ENCODE results near the gene RHOT2. TPM values are rescaled to one million over a fixed set of nuclear protein-coding genes. Genes with fewer than 3 reads are reported as not detected.

The RHOT2 gene
- total and polyA plus RNA-seq, 10 of the 15 experiments (the other 5 are each of a cell fraction or from before 2014, with no cell fraction given), result 3.7 to 174 (median 69.8) TPM

DNA sequence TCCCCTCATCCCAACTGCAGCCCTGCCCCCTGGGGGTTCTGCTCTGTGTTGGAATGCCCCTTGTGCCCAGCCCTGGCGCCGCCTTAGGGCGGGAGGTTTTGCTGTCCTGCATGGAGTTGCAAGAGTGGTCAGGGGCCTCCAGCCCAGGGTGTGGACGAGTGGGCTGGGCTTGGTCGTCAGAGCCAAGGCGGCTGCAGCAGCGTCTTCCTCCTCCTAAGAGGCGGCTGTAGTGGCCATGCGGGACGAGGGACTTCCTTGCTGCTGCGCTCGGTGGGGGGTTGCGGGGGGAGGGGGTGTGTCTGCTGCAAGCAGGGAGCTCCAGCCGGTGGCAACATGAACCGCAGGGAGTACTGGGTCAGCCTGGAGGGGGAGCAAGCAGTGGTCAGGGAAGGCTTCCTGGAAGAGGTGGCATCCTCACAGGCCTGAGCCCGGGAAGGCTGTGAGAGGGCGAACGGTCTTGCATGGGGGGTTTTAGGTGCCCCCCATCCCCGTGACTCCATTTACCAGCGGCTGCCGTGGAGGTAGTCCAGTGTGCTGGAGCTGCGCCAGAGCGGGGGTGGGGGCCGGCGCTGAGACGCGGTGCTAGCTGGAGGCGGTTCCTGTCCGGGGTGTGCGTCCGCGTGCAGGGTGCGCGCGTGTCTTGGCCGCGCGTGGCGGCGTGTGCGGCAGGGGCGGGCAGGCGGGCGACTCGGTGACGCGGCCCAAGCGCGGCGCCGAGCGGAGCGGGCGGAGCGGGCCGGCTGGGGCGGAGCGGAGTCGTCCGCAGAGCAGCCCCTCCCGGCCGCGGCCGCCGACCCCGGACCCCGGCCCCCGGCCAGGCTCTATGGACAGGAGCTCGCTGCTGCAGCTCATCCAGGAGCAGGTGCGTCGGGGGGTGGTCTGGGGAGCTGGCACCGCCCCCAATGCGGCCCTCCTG lies 7.3 kb downstream of the RHOT2 start, which contains the start of gene RHBDL1 (continued):
- TF ChIP-seq, protein P1, sequence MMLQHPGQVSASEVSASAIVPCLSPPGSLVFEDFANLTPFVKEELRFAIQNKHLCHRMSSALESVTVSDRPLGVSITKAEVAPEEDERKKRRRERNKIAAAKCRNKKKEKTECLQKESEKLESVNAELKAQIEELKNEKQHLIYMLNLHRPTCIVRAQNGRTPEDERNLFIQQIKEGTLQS (IDR thresholded peaks at IDR 0.05; ENCODE audit: borderline replicate concordance, extremely low read depth, low read depth, low read length), result no peak
- TF ChIP-seq BHLHE40 (IDR thresholded peaks at IDR 0.05; ENCODE audit: borderline replicate concordance in 1 of 2, low read depth in 2 of 2, low read length in 1 of 2), result peak in 1 of 2 experiments; percentile 41; a peak in 2 of 4 replicates

DNA sequence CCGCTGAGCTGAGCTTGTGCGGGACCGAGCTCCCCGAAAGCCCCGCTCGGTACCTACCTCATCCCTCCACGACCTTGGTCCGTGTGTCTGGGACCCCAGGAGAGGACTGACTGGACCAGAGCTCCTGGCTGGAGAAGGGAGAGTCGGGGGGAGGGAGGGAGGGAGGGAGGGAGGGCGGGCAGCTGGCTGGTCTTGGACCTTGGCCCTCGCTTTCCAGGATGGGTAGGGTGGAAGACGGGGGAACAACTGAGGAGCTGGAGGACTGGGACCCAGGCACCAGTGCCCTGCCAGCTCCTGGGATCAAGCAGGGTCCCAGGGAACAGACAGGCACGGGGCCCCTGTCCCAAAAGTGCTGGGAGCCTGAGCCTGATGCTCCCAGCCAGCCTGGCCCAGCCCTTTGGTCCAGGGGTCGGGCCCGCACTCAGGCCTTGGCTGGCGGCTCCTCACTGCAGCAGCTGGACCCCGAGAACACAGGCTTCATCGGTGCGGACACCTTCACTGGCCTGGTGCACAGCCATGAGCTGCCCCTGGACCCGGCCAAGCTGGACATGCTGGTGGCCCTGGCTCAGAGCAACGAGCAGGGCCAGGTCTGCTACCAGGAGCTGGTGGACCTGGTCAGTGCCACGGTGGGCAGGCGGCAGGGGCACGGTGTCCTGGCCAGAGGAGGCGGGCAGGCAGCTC lies 8.1 kb downstream of the RHOT2 start:
- Histone ChIP-seq H2AFZ (ENCODE audit: control insufficient read depth, low read depth, low read length) (no peak overlapping the region), H3K27me3 (replicated peaks in 1 of 2; ENCODE audit: control insufficient read depth in 2 of 2, insufficient read depth in 2 of 2, low read length in 1 of 2) (no peaks in the 10 kb centered on the region), H3K4me2 (ENCODE audit: control insufficient read depth, insufficient read depth) (no peak overlapping the region), H3K36me3 (ENCODE audit: control insufficient read depth in 2 of 2, insufficient read depth in 2 of 2, low read length in 1 of 2) (peaks cover 0 to 11% of the 10 kb centered on the region in 2 experiments; a peak in 2 of 4 replicates), H3K27ac (ENCODE audit: control insufficient read depth, insufficient read depth) (no peak overlapping the region), H4K20me1 (ENCODE audit: control insufficient read depth, insufficient read depth) (no peaks in the 10 kb centered on the region; the same call in 1 of the 2 replicates), H3K4me3 (no peak overlapping the region), H3K79me2 (ENCODE audit: control insufficient read depth, insufficient read depth, low read length) (peaks cover 7% of the 10 kb centered on the region), H3K4me1 (ENCODE audit: control insufficient read depth, insufficient read depth, low read length) (no peaks in the 10 kb centered on the region), H3K9me3 (replicated peaks; ENCODE audit: control insufficient read depth, insufficient read depth, low read length) (no peaks in the 10 kb centered on the region), H3K9ac (ENCODE audit: control insufficient read depth, insufficient read depth, low read length) (no peak overlapping the region)
- in situ Hi-C loops (cut with MboI) (no loop called here), intact Hi-C loops (cut with micrococcal nuclease; ENCODE audit: unreplicated experiment) (no loop called here)
- TF ChIP-seq POLR2A (IDR thresholded peaks at IDR 0.05; ENCODE audit: low read depth, low read length), result peak; percentile 16; the same call in 1 of the 2 replicates
- no peak for TF ChIP-seq IRF4 (IDR thresholded peaks at IDR 0.05; ENCODE audit: low read depth, low read length)
- no TSS peak for BruUV-seq (replicated peaks)
- ChIA-PET CTCF (interaction anchor here (0.7 kb wide), 1 partner anchor 535 kb away, joined by 3 read pairs; no protein-coding TSS in a partner anchor), POLR2A (no interaction called here), RAD21 (ENCODE audit: unreplicated experiment) (interaction anchor here (0.8 kb wide), 1 partner anchor 40 kb away, joined by 3 read pairs; the partner anchor contains the start of gene METTL26), SMC1A (ENCODE audit: uncharacterized antibody, unreplicated experiment) (no interaction called here)
- FAIRE-seq (no peak), DNase-seq (ENCODE audit: low read depth, low spot score) (no peak), ATAC-seq (no peak)
- 61% methylated on average over 19 of the region's 25 CpGs for WGBS (ENCODE audit: insufficient coverage, insufficient replicate concordance, low lambda C conversion rate, missing lambda C conversion rate)

Data from GM12878 (cell line).